GM18870 (cell line): ENCODE results near the gene LRRC23.
"Not testable (repeated sequence)": the region's sequence is repeated elsewhere in the genome, so short reads cannot be mapped to it uniquely, and the experiment has no call there.

Experiments used
- ATAC-seq: cut with Tn5 transposase; IDR thresholded peaks from one replicate; pipeline ENCODE4 v1.9.1; 2021; ENCODE audit warnings: moderate library complexity; ENCODE audit not compliant: unreplicated experiment

Gene LRRC23, protein sequence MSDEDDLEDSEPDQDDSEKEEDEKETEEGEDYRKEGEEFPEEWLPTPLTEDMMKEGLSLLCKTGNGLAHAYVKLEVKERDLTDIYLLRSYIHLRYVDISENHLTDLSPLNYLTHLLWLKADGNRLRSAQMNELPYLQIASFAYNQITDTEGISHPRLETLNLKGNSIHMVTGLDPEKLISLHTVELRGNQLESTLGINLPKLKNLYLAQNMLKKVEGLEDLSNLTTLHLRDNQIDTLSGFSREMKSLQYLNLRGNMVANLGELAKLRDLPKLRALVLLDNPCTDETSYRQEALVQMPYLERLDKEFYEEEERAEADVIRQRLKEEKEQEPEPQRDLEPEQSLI

GRCh38 chr12:6904280-6905276 lies at the start of gene LRRC23:
Gene LRRC23 (plus strand): TSS chr12:6904822. CDS start chr12:6905634, 812 bp downstream.
- peak; percentile 82 for ATAC-seq

DNA sequence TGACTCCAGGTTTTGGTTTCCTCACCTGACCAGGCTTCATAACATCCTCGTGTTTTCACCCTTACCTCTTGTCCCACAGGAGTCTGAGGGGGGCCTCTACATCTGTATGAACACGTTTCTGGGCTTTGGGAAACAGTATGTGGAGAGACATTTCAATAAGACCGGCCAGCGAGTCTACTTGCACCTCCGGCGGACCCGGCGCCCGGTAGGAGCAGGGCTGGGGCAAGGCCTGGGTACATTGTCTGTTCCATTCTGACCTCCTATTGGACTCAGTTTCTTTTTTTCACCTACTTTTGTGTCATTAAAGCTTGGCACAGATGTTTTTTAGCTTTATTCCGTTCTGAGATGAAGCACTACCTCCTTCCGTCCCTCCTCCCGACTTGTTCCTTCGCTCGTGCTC lies 49.3 kb upstream of the LRRC23 start:
- ATAC-seq: no peak

GRCh38 chr12:6858799-6859198 lies 45.8 kb upstream of the LRRC23 start:
- ATAC-seq: no peak

GRCh38 chr12:6860116-6860515 lies 44.5 kb upstream of the LRRC23 start:
- no peak for ATAC-seq

- no peak for ATAC-seq
These were observed 43.7 kb upstream of the LRRC23 start for GRCh38 chr12:6860942-6861341.

DNA sequence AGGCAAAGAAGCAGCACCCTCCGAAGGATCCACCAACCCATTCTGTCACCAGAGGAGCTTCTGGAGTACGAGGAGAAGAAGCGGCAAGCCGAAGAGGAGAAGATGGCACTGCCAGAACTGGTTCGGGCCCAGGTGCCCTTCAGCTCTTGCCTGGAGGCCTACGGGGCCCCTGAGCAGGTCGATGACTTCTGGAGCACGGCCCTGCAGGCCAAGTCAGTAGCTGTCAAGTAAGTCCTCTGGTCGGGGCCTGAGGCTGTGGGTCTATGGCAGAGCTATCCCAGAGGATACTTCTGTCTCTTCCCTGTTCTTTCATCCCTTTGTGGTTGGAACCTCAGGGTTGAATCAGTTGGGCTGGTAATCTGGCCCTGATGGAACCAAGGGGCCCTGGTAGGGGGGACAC lies 43.2 kb upstream of the LRRC23 start:
- no peak for ATAC-seq

DNA sequence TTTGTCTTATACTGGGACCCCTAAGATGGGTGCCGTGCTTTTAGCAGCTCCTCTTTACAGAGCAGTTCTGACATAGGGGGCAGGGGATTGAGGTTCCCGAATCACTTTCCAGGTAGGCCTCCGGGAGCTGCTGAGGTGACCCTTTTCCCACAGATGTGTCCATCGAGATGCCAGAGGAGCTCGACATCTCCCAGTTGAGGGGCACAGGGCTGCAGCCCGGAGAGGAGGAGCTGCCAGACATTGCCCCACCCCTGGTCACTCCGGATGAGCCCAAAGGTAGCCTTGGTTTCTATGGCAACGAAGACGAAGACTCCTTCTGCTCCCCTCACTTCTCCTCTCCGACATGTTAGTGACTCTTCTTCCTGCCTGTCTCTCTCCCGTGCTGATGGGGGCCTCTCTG lies 41.6 kb upstream of the LRRC23 start:
- ATAC-seq: no peak

- no peak for ATAC-seq
These were observed 40.9 kb upstream of the LRRC23 start for GRCh38 chr12:6863586-6864321.

DNA sequence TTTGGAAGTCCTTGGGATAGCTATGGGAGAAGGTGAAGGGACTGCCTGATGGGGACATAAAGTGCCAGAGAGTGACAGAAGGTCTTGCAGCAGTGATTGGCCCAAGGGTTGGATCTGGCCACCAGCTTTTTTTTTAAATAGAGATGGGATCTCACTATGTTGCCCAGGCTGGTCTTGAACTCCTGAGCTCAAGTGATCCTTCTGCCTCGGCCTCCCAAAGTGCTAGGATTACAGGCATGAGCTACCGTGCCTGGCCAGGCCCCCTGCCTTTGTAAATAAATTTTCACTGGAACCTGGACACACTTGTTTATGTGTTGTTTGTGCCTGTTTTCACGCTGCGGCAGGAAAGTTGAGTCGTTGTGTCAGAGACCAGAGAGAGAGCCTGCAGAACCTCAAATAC lies 39.3 kb upstream of the LRRC23 start:
- not testable (repeated sequence) for ATAC-seq

DNA sequence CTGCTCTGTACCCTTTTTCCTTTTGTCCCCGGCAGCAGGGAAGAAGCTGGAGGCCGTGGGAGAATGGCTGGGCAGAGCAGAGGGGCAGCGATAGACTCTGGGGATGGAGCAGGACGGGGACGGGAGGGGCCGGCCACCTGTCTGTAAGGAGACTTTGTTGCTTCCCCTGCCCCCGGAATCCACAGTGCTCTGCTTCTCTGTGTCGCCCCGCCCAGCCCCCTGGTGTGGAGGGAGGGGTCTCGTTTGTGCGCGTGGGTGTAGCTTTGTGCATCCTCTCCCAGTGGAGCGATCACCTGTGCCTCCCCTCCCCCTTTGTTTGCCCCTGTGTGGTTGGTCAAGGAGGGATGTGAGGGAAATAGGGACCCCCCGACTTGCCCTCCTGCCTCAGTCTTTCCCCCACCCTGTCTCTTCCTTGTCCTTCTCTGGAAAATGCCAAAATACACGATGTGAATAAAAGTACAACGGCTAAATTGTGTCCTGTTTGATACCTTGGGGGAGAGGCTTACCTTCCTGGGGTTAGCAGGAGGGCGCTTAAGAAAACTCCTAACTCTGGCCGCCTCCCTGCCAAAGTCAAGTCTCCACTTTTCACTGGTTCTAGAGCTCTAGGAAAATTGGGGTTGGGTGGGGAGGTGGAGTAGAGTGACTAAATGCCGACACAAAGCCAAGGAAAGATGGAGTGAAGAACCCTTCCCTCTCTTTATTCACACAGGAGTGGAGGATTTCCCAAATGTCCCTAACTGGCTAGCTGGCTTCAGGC lies 38.3 kb upstream of the LRRC23 start:
- no peak for ATAC-seq

GRCh38 chr12:6866920-6867412 lies 37.7 kb upstream of the LRRC23 start:
- no peak for ATAC-seq

DNA sequence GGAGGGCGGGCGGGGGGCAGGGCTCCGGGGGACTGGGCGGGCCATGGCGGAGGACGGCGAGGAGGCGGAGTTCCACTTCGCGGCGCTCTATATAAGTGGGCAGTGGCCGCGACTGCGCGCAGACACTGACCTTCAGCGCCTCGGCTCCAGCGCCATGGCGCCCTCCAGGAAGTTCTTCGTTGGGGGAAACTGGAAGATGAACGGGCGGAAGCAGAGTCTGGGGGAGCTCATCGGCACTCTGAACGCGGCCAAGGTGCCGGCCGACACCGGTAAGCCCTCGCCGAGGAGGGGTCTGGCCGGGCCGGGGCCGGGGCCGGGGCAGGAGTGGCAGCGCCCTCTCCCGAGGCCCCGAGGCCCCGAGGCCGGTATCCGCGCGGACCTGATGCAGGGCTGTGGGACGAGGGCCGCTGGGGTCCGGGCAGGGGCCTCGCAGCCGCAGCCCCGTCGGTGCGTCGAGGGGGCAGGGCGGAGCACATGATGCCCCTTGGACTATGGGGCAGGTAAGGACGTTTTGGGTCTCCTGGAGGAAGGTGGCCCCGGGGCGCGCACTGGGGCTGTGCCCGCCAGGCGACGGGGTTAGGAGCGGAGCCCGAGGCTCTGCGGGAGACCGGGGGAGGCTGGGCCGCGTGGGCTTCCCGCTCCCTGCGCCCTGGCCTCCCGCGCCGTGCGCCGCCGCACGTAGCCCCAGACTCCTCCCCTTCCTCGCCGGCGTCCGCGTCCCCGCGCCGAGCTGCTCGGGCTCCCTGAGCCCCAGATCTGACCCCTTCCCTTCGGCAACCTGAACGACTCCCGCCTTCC lies 37.0 kb upstream of the LRRC23 start, which contains the start of gene TPI1:
Gene TPI1, plus strand, starts transcription at position 119 of the 798 bp plus-strand sequence. Its CDS starts 36 bp downstream, at position 155.
- peak; percentile 31 for ATAC-seq

- ATAC-seq: no peak
These were observed 36.2 kb upstream of the LRRC23 start for GRCh38 chr12:6868211-6869048.

DNA sequence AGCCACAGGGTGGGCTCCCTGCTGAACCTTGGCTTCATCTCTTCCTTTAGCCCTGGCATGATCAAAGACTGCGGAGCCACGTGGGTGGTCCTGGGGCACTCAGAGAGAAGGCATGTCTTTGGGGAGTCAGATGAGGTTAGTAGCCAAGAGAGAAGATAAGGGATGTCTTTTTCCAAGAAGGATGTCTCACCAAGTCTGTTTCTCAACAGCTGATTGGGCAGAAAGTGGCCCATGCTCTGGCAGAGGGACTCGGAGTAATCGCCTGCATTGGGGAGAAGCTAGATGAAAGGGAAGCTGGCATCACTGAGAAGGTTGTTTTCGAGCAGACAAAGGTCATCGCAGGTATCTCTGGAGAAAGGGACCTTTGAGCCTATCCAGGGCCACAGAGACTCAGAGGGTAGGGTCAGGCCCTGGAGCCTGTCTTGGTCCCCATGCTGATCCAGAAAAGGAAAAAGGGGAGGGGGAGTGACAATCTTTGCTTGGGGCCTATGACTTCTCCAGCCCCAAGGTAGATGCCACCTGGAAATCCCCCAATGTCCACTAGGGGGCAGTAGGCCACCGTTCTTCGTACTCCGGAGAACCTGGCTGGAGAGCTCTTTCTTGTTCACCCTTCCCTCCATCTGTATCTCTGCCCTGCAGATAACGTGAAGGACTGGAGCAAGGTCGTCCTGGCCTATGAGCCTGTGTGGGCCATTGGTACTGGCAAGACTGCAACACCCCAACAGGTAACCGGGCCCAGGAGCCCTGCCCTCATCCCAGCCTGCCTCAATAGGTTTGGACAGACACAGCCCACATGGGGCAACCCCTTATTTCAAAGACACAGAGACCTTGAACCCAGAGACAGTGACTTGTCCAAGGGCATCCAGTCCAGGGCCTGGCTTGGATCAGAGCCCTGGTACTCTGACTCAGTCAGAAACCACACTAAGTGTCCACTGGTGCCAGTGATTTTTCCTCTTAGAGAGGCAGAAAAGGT lies 35.3 kb upstream of the LRRC23 start:
- ATAC-seq: no peak

GRCh38 chr12:6870304-6870703 lies 34.3 kb upstream of the LRRC23 start:
- ATAC-seq: not testable (repeated sequence)

DNA sequence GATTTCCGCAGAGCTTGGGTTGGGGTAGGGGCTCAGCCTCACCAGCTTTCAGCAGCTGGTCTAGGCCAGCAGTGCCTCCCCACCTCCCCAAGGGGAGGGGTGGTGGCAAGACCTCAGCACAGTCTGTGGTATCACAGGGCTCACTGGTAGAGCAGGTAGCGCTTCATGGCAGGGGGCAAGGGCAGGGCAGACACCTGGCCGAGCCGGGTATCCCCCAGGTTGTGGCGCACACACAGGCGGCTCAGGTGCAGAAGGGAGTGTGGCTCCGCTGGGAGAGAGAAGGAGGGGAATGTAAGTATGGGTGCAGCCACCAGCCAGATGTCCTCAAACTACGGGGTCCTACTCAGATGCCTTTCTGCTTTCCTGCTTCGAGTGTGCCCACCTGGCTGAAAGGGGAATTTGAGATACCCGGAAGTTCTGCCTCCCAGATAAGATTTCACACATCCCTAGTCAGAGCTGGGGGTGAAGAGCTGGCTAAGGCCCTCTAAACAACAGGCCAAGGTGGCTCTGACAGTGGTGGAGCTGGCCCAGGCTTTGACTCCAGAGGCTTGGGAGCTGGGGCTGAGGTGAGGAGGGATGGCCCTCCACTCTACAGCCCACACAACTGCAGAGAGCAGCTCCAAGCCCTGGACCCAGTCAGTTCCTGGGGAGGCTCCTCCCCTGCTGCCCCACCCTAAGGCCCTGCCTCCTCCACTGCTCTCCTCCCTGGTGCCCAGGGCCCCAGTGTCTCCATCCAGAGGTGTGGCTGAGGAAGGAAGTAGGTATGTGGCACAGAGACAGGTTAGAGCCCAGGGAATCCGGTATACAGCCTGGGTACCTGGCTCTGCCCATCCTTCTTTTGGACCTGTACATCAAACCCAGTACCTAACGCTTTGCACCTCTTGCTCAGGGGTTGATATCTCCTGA lies 33.3 kb upstream of the LRRC23 start:
- no peak for ATAC-seq
